Fibroblast of upper back skin (primary cell): ENCODE measurements around the gene HEXD.
"Not testable (repeated sequence)": the region's sequence is repeated elsewhere in the genome, so short reads cannot be mapped to it uniquely, and the experiment has no call there.

Experiments used
- DNase-seq: peaks from one replicate; pipeline ENCODE4 v3.0.0-alpha.2; 2013

The HEXD gene

DNA sequence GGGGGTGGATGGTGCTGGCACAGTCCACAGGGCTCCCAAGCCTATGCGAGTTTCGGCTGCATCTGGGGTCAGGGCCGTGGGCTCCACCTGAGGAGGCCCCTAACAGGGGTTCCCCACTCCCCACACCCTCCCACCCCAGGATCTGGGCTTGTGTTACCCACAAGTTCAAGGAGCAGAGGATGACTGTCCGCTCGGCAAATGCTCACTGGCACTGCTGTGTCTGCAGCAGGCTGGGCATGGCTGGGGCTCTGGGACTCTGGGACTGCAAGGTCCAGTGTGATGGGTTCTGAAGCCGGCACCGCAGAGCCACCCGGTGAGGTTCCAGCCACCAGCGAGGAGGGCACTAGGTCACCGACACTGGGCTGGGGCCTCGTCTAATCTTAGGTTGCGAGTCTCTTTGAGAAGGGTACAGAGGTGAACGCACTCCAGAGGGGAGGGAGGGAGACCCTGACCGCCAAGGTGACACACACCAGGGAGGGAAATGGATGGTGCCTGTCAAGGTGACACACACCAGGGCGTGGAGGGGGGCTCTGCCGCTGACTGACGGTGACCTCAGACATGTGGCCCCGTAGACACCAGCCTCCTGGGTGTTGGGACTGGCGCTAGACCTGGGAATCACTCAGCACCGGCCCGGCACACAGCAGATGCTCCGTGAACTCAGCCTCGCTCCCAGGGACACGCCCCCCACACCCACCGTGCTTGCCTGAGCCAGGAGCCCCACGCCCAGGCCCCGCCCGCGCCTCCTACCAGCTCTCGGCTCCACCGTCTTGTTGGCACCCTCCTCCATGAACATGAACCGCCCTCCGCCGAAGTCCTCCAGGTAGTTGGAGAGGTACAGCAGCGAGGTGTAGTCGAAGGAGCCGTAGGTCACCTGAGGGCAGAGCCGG, 20.5 kb upstream of the HEXD start:
- no peak for DNase-seq

DNA sequence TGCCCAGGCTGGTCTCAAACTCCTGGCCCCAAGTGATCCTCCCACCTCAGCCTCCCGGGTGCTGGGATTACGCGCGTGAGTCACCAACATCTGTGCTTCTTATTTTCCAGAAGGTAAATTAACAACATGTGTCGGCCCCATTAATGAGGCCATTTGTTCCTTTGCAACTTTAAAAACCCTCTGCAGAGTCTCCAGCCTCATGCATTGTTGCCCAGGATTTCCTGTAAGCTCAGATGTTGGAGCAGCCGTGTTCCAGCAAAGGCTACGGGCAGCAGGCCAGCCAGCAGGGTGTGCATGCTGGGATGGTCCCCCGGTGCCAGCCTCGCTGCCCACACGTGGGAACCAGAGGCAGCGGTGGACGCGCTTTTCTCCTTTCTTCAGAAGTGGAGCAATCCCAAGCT, 19.1 kb upstream of the HEXD start:
- DNase-seq: peak; percentile 95

DNA sequence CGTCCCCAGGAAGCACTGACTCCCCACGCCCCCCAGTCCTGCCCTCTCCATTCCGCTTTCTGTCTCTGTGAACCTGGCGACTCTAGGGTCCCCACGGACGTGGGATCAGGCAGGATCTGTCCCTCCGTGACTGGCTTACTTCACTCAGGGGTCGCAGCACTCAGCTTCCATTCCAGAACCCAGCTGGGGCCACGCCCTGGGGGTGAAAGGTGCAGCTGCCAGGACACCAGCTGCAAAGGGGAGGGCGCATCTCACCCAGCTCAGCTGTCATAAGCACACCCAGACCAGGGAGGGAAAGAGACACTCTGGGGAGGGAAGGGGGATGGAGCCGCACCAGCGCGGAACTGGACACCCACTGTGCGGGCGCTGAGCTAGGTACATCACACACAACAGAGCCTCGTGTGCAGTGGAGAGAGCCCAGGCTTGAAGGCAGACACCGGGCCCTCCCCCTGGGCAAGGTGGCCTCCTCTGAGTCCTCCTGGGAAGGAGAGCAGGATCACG, 18.5 kb upstream of the HEXD start:
- DNase-seq: no peak

DNA sequence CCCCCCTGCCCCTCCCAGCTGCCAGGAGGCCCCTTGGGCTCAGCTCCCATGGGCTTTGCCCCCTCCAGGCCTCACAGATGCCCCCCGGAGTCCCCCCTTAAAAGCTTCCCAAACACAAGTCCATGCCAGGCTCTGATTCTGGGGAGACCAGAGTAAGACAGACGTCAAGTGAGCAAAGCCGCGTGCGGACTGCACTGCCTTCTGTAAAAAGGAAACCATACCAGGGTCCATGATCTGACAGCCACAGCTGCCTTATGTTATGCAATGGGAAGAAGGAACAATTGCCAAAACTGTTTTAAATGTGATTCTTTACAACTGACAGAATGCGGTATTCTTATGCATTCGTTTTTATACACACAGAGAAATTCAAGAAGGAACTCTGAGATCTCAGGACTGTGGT, 17.9 kb upstream of the HEXD start:
- DNase-seq: peak; percentile 52

DNA sequence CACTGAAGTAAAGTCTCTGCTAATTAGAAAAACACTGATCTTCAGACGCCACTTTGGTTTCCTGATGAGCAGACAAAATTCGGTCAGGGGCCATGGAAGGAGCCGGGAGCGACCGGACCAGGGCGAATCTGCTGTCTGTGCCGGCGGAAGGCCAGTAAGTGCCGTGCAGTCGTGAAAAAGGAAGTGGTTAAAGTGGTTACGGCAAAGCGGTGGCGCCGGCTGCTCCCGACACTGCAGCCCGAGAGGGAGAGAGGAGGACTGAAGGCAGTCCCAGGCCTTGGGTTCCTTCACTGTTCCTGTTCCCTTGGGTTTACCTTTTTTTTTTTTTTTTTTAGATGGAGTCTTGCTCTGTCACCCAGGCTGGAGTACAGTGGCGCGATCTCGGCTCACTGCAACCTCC, 17.3 kb upstream of the HEXD start:
- peak; percentile 26 for DNase-seq

DNA sequence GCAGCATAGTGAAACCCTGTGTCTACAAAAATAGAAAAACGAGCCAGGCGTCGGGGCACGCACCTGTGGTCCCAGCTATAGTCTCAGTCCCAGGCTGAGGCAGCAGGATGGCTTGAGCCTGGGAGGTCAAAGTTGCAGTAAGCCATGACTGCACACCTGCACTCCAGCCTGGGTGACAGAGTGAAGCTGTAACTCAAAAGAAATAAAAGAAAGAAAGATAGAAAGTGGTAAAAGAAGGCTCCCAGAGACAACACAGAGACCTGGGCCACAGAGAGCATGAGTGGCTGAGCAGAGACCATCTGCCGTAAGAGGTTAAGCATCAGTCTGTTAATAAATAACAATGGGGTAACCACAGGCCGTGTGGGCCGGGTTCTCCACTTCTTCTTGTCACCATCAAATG, 15.3 kb upstream of the HEXD start:
- no peak for DNase-seq

DNA sequence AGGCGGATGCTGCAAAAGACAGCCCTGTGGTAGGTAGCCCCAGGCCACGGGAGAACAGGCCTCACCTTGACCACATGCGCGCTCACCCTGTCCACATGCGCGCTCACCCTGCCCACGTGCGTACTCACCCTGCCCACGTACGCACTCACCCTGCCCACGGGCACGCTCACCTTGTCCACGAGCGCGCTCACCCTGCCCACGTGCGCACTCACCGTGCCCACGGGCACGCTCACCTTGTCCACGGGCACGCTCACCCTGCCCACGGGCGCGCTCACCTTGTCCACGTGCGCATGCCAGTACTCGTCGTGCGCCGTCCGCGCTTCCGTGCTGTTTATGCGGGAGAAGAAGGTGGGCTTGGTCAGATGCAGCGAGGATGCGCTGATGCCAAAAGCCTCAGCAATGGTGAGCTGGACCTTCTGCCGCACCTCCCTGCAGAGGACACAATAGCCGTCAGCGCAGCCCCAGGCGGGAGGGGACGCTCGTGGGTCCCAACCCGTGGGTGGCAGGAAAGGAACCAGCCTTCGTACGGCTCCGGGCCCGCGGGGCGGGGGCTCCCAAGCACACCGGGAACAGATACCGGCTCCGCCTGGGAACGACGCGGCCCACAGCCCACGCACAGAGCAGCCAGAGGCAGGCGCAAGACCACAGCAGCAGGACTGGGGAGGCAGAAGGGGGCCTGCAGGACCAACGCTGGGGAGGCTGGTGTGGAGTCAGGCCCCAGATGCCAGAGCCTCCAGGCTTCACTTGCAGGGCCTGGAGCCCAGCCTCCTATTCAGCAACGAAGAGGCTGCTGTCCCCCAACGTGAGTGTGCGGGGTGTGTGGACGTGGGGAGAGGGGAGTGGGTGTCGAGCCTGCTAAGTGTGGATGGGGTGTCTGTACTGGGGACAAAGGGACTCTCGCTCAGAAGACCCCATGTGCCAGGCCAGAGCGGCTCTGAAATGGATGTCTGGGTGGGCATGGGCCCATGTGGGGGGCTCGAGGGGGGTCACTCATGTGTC, 14.2 kb upstream of the HEXD start:
- no peak for DNase-seq

DNA sequence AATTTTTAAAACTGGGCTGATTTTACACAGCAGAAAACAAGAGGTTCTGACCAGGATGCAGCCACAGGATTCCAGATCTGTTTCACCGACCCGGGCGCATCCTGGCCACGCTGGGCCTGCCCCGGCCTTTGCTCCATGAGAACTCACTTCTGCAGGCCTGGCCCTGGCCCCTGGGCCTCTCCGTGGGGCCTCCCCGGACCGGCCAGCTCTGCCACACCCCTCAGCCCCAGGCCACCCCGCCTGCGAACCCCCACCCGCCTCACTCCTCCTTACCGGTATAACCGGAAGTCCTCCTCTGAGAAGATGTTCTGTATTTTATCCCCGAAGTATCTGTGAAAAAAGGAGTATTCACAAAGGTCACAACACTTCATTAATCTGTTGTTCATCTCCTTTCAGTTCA, 13.1 kb upstream of the HEXD start:
- DNase-seq: no peak

DNA sequence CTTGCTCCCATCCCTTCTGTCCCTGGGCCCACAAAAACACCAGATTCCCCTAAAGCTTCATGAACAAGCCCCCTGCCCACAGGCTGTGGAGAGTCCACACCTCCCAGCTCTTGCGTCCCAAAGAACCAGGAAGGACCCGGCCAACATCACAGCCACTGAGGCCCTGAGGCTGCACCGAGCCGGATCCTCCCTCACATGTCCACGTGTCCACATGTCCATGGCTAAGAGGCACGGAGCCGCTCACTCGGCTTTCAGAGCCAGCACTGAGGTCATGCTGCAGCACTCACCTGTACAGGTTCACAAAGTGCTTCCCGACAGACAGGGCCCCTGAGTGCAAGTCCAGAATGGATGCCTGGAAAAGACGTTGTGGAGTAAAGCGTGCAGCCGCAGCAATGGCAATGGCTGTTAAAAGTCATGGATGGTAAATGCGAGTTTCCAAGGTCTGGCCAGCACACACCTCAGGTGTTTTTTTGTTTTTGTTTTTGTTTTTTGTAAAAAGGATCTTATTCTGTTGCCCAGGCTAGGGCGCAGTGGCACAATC, 11.9 kb upstream of the HEXD start:
- no peak for DNase-seq

DNA sequence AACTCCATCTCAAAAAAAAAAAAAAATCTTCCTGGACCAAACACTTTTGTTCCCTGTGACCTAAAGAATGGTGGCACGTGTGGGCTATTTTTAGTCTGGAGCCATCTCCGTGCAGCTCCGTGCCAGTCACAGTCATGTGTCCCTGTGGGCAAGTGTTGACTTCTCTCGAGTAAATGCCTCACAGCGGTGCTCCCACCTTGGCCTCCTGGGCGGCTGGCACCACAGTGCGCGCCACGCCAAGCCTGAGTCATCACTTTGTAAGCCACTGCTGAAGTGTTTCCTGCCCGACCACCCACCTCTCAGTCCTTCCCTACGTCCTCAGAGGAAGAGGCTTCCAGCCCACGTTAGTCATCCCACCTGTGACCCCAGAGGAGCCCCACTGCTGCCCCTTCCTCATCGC, 10.9 kb upstream of the HEXD start:
- no peak for DNase-seq

DNA sequence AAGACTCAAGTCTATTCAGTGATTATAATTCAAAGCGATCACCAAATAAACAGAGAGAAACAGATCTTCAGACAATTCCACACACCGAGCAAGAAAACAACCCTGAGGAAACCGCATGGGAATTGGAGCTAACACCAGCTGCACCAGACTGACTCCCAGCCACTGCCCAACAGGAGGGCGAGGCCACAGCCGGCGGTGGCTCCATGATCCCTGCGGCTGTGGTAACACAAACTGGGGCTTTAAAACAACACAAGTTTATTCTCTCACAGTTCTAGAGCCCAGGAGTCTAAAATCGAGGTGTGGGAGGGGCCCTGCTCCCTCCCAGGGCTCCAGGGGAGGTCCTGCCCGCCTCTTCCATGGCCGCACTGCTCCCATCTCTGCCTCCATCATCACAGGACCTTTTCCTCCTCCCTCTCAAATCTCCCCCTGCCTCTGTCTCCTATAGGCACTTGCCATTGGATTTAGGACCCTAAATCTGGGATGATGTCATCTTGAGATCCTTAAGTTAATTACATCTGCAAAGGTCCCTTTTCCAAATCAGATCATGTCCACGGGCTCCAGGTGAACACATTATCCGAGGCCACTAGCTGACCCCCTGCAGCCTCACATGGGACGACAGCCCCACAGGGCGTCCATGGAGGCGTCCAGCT, 9.7 kb upstream of the HEXD start:
- DNase-seq: no peak

DNA sequence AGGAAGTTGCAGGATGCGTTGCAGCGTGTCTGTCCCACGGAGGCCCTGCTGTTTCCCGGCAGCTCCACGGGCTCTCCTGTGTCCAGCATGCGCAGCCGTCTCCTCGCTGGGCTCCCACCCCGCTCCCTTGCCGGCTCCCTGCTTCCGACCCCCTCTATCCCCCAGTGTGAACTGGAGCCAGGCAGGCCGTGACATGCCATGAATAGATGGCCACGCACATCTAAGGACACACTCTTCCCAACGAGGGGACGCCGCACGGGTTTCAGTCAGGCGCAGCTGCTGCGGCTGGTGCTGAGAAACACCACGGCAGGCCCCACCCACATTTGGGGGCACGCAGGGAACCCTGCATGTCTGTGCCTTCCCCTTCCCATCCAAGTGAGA, 9.2 kb upstream of the HEXD start:
- DNase-seq: no peak

DNA sequence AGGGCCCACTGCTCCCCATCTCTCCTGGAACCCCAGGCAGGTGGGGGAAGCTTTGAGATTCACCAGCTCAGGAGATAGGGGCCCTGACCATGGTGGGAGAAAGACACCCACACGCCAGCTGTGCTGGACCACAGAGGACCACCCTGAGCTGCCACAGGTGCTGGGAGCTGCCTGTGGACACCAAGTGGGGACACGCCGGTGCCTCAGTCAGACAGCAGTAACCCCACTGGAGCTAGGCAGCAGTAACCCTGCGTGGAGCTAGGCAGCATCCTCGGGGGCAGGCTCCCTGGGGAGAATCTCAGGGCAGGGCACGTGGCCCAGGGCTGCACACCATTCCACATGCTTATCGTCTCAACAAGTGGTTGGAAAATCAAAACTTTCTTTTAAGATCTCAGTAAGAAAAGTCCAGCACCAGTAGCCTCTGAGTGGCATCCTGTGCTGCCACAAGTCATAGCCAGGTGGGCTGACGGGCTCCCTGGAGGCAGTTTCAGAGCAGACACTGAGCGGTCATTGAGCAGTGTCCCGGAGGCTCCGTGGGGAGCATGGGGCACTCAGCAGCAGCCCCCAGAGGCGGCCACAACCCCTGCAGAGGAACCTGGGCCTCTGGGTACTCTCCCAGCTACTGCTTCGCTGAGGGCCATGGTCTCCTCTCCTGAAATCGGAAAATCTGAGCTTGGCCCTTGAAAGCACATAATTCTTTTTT, 8.0 kb upstream of the HEXD start:
- DNase-seq: no peak

DNA sequence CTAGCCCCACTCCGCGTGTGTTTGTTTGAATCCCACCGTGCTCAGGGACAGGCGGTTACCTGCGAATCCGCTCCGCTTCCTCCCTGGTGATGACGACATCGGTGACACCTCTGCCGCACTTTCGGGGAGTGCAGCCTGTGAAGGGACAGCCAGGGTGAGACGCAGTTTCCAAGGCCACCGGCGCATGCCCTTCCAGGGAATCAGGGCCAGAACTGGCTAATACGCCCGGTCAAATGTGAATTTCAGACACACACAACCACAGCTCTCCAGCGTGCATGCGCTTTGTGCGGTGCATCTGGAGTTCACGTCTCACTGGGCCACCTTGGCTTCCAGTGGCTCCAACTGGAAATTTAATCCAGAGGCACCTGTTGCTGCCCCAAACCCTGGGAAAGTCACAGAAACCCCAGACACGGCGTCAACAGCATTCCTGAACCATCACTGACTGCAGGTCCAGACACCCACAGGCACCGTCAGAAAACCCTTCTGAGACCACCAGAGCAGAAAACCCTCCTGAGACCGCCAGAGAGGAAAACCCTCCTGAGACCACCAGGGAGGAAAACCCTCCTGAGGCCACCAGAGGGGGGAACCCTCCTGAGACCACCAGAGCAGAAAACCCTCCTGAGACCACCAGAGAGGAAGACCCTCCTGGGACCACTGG, 6.6 kb upstream of the HEXD start:
- no peak for DNase-seq

DNA sequence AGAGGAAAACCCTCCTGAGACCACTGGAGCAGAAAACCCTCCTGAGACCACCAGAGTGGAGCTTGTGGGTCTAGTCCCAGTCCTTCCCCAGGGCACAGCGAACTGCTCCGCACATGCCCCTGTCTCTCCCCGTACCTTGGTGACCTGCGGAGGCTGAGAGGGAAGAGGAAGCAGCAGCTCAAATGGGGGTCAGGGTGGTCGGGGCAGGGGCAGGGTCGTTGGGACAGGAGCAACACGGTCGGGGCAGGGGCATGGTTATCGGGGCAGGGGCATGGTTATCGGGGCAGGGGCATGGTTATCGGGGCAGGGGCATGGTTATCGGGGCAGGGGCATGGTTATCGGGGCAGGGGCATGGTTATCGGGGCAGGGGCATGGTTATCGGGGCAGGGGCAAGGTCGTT, 6.1 kb upstream of the HEXD start:
- not testable (repeated sequence) for DNase-seq

DNA sequence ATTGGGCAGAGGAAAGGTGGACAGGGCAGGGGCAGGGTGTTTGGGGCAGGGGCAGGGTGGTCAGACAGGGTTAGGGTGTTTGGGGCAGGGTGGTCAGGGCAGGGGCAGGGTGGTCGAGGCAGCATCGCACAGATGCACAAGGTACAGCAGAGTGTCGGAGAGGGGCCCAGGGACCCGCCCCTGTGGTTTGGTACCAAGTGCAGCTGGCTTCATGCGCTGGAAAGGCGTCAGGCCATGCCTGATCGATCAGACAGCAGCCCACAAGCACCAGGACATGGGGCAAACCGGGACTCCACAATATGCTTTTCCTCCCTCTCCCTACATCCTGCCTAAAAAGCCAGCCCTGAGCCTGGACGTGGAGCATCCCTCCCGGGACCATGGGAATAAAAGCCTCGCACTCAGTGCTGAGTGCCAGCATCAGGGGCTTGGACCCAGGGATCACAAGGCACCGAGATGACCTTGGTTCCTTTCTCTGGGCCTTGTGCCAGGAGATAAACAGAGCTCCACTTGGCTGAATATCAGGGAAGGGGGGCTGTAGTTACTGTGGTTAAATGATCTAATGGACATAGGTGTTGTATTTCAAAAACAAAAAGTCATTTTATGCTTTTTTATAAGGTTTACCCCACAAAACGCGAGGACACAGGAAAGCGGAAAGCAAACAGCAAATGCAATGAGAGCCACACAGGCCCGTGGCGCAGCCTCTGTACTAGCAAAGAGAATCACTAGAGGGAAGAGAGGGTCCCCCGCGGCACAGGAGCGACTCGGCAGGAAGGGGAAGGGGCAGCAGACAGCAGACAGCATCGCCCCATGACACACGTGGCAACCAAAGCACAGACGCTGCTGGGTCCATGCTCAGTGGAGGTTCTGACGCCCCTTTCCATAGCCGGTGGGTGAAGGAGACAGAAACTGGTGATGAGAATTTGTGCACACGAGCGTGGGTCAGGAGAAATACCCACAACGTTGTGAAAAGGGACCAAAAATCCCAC, 5.3 kb upstream of the HEXD start:
- DNase-seq: no peak

DNA sequence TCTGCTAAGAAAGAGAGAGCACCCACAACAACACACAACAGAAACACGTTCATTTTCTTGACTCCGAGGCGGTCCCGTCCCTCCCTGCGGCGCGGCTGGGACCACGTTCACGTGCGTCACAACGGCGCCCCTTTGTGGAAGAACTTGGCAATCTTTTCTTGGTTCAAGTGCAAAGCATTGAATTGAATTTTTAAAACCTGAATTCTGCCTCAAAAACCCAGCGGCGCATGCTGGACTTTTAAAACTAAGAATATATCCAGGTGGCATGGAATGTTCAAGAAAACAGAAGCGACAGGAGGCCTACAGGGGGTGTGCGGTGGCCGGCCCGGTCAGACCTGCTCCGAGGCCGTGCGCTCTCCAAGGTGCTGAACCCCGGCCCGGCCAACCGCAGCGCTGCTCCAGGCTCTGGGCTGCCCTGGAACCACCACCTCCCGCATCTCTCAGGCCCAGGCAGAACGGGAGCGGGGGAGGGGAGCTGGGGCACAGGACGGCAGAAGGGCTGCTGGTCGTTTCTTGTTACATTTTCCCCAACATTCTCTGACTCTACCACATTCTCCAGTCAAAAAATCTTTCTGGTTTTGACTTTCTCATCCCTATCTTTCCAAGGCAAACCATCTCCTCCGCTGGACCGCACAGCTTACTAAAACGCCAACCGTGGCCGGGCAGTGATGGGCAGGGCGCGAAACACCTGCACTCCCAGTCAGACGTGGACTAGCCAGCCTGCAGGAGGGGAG, 3.4 kb upstream of the HEXD start:
- DNase-seq: peak; percentile 64

DNA sequence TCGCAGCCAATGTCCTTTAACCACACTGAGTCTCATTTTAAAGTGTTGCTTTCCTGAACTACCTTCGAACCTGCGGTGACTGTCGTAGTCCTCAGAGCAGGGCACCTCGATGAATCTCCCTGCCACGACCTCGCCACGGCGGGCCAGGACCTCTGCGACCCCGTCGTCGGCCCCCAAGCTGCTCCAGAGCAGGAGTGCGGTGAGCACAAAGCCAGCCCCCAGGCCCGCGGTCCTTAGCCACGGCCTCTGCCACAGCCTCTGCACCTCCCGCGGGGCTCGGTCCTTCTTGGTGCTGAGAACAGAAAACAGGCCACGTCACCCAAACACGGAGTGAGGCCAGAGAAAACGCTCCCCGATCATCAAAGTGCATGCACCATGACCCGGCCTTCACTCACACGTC, 2.8 kb upstream of the HEXD start:
- DNase-seq: no peak

DNA sequence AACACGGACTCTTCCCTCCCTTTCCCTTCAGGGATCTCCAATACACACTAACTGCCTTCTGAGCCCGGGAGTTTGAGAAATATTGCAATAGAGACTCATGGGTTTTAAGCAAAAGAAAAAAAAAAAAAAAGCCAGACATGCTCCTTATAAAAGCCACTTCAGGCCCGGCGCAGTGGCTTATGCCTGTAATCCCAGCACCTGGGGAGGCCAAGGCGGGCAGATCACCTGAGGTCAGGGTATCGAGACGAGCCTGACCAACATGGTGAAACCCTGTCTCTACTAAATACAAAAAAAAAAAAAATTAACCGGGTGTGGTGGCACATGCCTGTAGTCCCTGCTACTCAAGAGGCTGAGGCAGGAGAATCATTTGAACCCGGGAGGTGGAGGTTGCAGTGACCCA, 2.4 kb upstream of the HEXD start:
- DNase-seq: no peak

DNA sequence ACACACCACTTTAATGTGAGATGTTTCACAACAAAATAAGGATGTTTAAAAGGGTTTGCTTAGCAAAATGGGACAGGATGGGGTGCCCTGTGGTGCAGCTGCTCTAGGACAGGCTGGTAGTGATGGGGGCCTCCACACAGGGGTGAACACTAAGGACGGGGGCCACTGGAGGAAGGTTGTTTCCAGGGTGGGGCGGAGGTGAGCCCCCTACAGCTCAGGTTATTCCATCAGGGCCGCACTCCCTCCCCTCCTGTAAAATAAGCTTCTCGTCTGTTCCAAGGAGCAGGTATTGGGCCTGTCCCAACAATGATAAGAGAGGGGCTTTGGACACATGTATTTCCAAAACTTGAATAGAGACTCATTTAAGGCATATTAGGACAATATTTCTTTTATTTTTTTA, 1.9 kb upstream of the HEXD start:
- no peak for DNase-seq
